ENCODE measurements around the gene LRRFIP1.
"Not testable (repeated sequence)": the region's sequence is repeated elsewhere in the genome, so short reads cannot be mapped to it uniquely, and the experiment has no call there.

DNA sequence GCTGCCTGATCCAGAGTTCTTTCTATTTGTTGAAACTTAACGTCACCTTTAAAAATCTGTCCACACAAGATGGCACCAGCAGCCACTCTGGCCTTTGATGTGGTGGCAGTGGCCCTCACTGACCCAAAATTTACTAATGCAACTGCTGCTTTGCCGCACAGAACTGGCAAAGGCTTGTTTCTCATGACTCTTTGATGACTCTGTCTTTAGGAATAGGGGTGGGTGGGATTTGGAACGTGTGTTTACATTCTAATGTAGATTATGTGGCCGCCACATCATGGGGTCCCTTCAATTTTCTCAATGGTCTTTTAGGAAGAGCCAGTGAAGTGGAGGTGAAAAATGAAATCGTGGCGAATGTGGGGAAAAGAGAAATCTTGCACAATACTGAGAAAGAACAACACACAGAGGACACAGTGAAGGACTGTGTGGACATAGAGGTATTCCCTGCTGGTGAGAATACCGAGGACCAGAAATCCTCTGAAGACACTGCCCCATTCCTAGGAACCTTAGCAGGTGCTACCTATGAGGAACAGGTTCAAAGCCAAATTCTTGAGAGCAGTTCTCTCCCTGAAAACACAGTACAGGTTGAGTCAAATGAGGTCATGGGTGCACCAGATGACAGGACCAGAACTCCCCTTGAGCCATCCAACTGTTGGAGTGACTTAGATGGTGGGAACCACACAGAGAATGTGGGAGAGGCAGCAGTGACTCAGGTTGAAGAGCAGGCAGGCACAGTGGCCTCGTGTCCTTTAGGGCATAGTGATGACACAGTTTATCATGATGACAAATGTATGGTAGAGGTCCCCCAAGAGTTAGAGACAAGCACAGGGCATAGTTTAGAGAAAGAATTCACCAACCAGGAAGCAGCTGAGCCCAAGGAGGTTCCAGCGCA, 135.2 kb downstream of the LRRFIP1 start:
- TF ChIP-seq, protein P1, sequence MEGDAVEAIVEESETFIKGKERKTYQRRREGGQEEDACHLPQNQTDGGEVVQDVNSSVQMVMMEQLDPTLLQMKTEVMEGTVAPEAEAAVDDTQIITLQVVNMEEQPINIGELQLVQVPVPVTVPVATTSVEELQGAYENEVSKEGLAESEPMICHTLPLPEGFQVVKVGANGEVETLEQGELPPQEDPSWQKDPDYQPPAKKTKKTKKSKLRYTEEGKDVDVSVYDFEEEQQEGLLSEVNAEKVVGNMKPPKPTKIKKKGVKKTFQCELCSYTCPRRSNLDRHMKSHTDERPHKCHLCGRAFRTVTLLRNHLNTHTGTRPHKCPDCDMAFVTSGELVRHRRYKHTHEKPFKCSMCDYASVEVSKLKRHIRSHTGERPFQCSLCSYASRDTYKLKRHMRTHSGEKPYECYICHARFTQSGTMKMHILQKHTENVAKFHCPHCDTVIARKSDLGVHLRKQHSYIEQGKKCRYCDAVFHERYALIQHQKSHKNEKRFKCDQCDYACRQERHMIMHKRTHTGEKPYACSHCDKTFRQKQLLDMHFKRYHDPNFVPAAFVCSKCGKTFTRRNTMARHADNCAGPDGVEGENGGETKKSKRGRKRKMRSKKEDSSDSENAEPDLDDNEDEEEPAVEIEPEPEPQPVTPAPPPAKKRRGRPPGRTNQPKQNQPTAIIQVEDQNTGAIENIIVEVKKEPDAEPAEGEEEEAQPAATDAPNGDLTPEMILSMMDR (IDR thresholded peaks at IDR 0.05): not testable (repeated sequence)
- not testable (repeated sequence) for TF ChIP-seq POLR2A (IDR thresholded peaks at IDR 0.05)
